Skin epidermis (tissue), 12 donors: ENCODE measurements around the gene CBX2.

Experiments
- H3K27ac ChIP-seq, 21 experiments: fragments of 200-600 bp; sonication (generic) in 11 of 21; one replicate each; pipeline ENCODE4 v1.5.0; 2020; ENCODE audit warnings: mild to moderate bottlenecking in 3 of 21, inconsistent platforms in 2 of 21, moderate library complexity in 2 of 21
- H3K4me3 ChIP-seq, 7 experiments: fragments of 200-600 bp; sonication (generic) in 2 of 7; one replicate each; pipeline ENCODE4 v1.5.0; 2020; ENCODE audit warnings: inconsistent platforms in 2 of 7, mild to moderate bottlenecking in 2 of 7, moderate library complexity in 1 of 7

The CBX2 gene

GRCh38 chr17:79777894-79778503 is at the start of gene CBX2:
Gene CBX2, plus strand, starts transcription at chr17:79778148. Its CDS starts 88 bp downstream, at chr17:79778236.
- peak within 1 kb of the TSS; percentile 60 to 83 (median 74) for H3K4me3 ChIP-seq
- peak within 1 kb of the TSS in 17 of 21 experiments; percentile 16 to 71 (median 52) for H3K27ac ChIP-seq

- Histone ChIP-seq H3K27ac (peak overlapping the region in 5 of 21 experiments; percentile 4 to 69 (median 50)), H3K4me3 (peak overlapping the region in 6 of 7 experiments; percentile 12 to 37 (median 24))
These were observed 49.6 kb upstream of the CBX2 start for GRCh38 chr17:79728169-79728907.

GRCh38 chr17:79728908-79729471 is 49.0 kb upstream of the CBX2 start:
- Histone ChIP-seq H3K27ac (peak overlapping the region in 1 of 21 experiments; percentile 62), H3K4me3 (peak overlapping the region in 3 of 7 experiments; percentile 17 to 37 (median 27))

- no peak overlapping the region for H3K4me3 ChIP-seq
These were observed 48.2 kb upstream of the CBX2 start for GRCh38 chr17:79729761-79730160.

GRCh38 chr17:79730437-79730768 is 47.5 kb upstream of the CBX2 start:
- no peak overlapping the region for H3K27ac ChIP-seq

More at GRCh38 chr17:79729761-79730160, 48.2 kb upstream of the CBX2 start:
- H3K27ac ChIP-seq, result no peak overlapping the region

GRCh38 chr17:79730769-79731483 is 47.0 kb upstream of the CBX2 start, which contains the start of gene ENPP7:
Gene ENPP7, plus strand, starts transcription at chr17:79730943. Its CDS starts 197 bp downstream, at chr17:79731140.
- Histone ChIP-seq H3K4me3 (no peak within 1 kb of the TSS), H3K27ac (no peak within 1 kb of the TSS)

More at GRCh38 chr17:79730437-79730768, 47.5 kb upstream of the CBX2 start:
- no peak overlapping the region for H3K4me3 ChIP-seq

GRCh38 chr17:79732254-79732653 is 45.7 kb upstream of the CBX2 start:
- Histone ChIP-seq H3K27ac (no peak overlapping the region), H3K4me3 (no peak overlapping the region)

- Histone ChIP-seq H3K4me3 (peak overlapping the region in 1 of 7 experiments; percentile 8), H3K27ac (no peak overlapping the region)
These were observed 44.9 kb upstream of the CBX2 start for GRCh38 chr17:79732804-79733691.

- Histone ChIP-seq H3K27ac (no peak overlapping the region), H3K4me3 (no peak overlapping the region)
These were observed 44.3 kb upstream of the CBX2 start for GRCh38 chr17:79733692-79734070.

- no peak overlapping the region for H3K27ac ChIP-seq
- H3K4me3 ChIP-seq, result no peak overlapping the region
These were observed 42.9 kb upstream of the CBX2 start for GRCh38 chr17:79735096-79735495.

GRCh38 chr17:79737046-79737921 is 40.7 kb upstream of the CBX2 start:
- no peak overlapping the region for H3K4me3 ChIP-seq

GRCh38 chr17:79737922-79738578 is 39.9 kb upstream of the CBX2 start:
- H3K27ac ChIP-seq, result no peak overlapping the region
- H3K4me3 ChIP-seq, result no peak overlapping the region

More at GRCh38 chr17:79737046-79737921, 40.7 kb upstream of the CBX2 start:
- no peak overlapping the region for H3K27ac ChIP-seq

GRCh38 chr17:79738643-79739042 is 39.3 kb upstream of the CBX2 start:
- Histone ChIP-seq H3K4me3 (no peak overlapping the region), H3K27ac (no peak overlapping the region)

- no peak overlapping the region for H3K4me3 ChIP-seq
- H3K27ac ChIP-seq, result no peak overlapping the region
These were observed 38.5 kb upstream of the CBX2 start for GRCh38 chr17:79739148-79740062.

GRCh38 chr17:79740413-79740812 is 37.5 kb upstream of the CBX2 start:
- Histone ChIP-seq H3K4me3 (no peak overlapping the region), H3K27ac (no peak overlapping the region)

GRCh38 chr17:79741401-79741750 is 36.6 kb upstream of the CBX2 start:
- Histone ChIP-seq H3K4me3 (no peak overlapping the region), H3K27ac (no peak overlapping the region)
